ENCODE data around the gene POTEH. TPM values are rescaled to one million over a fixed set of nuclear protein-coding genes. Genes with fewer than 3 reads are reported as not detected.
"Not testable (repeated sequence)": the region's sequence is repeated elsewhere in the genome, so short reads cannot be mapped to it uniquely, and the experiment has no call there.

POTEH gene
- not detected for polyA plus RNA-seq

DNA sequence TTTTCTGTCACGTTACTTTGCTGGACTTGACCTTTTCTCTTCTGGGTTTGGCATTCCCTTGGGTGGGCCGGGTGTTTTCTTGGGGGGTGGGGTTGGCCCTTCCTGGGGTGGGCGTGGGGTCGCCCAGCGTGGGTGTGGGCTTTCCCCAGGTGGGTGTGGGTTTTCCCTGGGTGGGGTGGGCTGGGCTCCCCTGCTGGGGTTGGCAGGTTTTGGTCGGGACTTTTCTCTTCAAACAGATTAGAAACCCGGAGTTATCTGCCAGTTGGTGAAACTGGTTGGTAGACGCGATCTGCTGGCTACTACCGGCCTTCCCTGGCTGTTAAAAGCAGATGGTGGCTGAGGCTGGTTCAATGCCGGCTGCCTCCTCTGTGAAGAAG is at the start of gene POTEH:
TSS of gene POTEH (plus strand) at position 278 of the 377 bp plus-strand sequence. CDS start at position 330, 52 bp downstream.
- H3K4me3 ChIP-seq (ENCODE audit: low read depth in 1 of 2, low read length in 2 of 2); H3K36me3 ChIP-seq (ENCODE audit: control insufficient read depth in 2 of 2, insufficient read depth in 2 of 2, low read length in 1 of 2); H3K9me3 ChIP-seq (ENCODE audit: control insufficient read depth in 2 of 2, insufficient read depth in 1 of 2, low read depth in 1 of 2, low read length in 1 of 2); H3K4me1 ChIP-seq (ENCODE audit: control insufficient read depth in 2 of 2, insufficient read depth in 2 of 2, low read length in 1 of 2); H3K27ac ChIP-seq (ENCODE audit: low read depth in 2 of 2, low read length in 1 of 2); H3K27me3 ChIP-seq (ENCODE audit: control insufficient read depth in 1 of 2, insufficient read depth in 2 of 2, low read length in 2 of 2): not testable (repeated sequence)
- WGBS, 2 donors, result 89 to 97% methylated on average over 6 to 7 of the region's 11 CpGs

DNA sequence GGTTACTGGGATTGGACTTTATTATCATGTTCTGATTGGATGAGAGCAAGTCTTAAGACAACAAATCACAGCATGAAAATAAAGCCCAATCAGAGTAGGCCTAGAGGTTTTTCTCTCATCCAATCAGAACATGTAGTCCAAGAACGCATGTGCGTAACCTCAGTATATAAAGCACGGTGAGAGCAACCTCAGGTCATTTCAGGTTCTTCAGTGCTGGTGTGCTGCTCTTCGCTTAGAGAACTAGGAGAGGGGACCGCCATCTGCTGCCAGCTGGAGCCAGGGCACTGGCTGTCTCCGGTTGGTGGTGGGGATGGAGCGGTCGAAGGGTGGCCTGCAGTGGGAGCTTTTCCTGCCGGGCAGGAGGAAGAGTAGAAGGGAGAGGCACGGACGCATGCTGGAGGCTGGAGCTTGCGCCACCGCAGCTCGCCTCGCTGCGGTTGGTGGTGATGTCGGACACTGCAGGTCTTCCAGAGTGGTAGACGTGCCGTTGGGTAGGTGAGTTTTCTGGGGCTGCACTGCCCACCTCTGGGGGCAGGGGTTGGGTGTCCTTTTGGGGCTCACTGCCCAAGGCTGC is 47.5 kb upstream of the POTEH start:
- not testable (repeated sequence) for H3K27me3 ChIP-seq (ENCODE audit: control insufficient read depth in 1 of 2, insufficient read depth in 2 of 2, low read length in 2 of 2)
- 98% methylated on average over 5 of the region's 19 CpGs; no CpG with 5 or more reads in 1 of the 2 donors for WGBS, 2 donors

DNA sequence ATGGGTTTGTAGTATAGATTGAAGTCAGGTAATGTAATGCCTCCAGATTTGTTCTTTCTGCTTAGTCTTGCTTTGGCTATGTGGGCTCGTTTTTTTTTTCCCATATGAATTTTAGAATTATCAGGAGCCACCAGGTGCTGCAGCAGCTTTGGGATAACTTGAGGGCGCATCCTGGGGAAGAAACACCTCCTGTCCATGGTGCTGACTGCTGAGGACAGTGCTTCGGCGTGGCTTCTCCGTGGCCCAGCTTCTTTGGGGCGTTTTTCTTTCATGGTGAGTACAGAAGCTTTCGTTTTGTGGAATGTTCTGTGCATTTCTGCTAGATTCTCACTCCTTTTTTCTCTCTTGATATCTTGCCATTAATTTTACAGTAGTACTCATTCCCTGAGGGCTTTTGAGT is 37.9 kb upstream of the POTEH start:
- whole genome bisulfite sequencing, 2 donors, result 41 to 53% methylated on average over 5 of the region's 7 CpGs
- not testable (repeated sequence) for H3K27ac ChIP-seq (ENCODE audit: low read depth in 2 of 2, low read length in 1 of 2); H3K4me1 ChIP-seq (ENCODE audit: control insufficient read depth in 2 of 2, insufficient read depth in 2 of 2, low read length in 1 of 2); H3K4me3 ChIP-seq (ENCODE audit: low read depth in 1 of 2, low read length in 2 of 2); H3K27me3 ChIP-seq (ENCODE audit: control insufficient read depth in 1 of 2, insufficient read depth in 2 of 2, low read length in 2 of 2); H3K36me3 ChIP-seq (ENCODE audit: control insufficient read depth in 2 of 2, insufficient read depth in 2 of 2, low read length in 1 of 2); H3K9me3 ChIP-seq (ENCODE audit: control insufficient read depth in 2 of 2, insufficient read depth in 1 of 2, low read depth in 1 of 2, low read length in 1 of 2)

More for the DNA sequence above, 47.5 kb upstream of the POTEH start:
- H3K4me3 ChIP-seq (ENCODE audit: low read depth in 1 of 2, low read length in 2 of 2); H3K27ac ChIP-seq (ENCODE audit: low read depth in 2 of 2, low read length in 1 of 2); H3K9me3 ChIP-seq (ENCODE audit: control insufficient read depth in 2 of 2, insufficient read depth in 1 of 2, low read depth in 1 of 2, low read length in 1 of 2); H3K36me3 ChIP-seq (ENCODE audit: control insufficient read depth in 2 of 2, insufficient read depth in 2 of 2, low read length in 1 of 2); H3K4me1 ChIP-seq (ENCODE audit: control insufficient read depth in 2 of 2, insufficient read depth in 2 of 2, low read length in 1 of 2): not testable (repeated sequence)

- not testable (repeated sequence) for H3K36me3 ChIP-seq (ENCODE audit: control insufficient read depth in 2 of 2, insufficient read depth in 2 of 2, low read length in 1 of 2); H3K4me1 ChIP-seq (ENCODE audit: control insufficient read depth in 2 of 2, insufficient read depth in 2 of 2, low read length in 1 of 2); H3K27ac ChIP-seq (ENCODE audit: low read depth in 2 of 2, low read length in 1 of 2); H3K4me3 ChIP-seq (ENCODE audit: low read depth in 1 of 2, low read length in 2 of 2); H3K9me3 ChIP-seq (ENCODE audit: control insufficient read depth in 2 of 2, insufficient read depth in 1 of 2, low read depth in 1 of 2, low read length in 1 of 2); H3K27me3 ChIP-seq (ENCODE audit: control insufficient read depth in 1 of 2, insufficient read depth in 2 of 2, low read length in 2 of 2)
- no CpG with 5 or more reads among the region's 6 CpGs for WGBS, 2 donors
Observed at GRCh38 chr22:15652738-15653137, 37.1 kb upstream of the POTEH start.

DNA sequence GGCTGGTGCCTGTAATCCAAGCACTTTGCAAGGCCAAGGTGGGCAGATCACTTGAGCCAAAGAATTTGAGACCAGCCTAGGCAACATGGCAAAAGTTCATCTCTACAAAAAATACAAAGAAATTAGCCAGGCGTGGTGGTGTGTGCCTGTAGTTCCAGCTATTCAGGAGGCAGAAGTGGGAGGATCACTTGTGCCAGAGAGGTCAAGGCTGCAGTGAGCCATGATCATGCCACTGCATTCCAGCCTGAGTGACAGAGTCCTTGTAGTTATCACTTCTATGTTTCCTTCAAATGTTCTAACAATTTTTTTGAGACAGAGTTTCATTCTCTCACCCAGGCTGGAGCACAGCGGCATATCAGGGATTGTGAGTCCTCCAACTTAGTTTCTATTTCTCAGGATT is 36.6 kb upstream of the POTEH start:
- 65 to 82% methylated on average over 2 of the region's 2 CpGs for WGBS, 2 donors
- not testable (repeated sequence) for H3K9me3 ChIP-seq (ENCODE audit: control insufficient read depth in 2 of 2, insufficient read depth in 1 of 2, low read depth in 1 of 2, low read length in 1 of 2); H3K4me3 ChIP-seq (ENCODE audit: low read depth in 1 of 2, low read length in 2 of 2); H3K36me3 ChIP-seq (ENCODE audit: control insufficient read depth in 2 of 2, insufficient read depth in 2 of 2, low read length in 1 of 2); H3K27ac ChIP-seq (ENCODE audit: low read depth in 2 of 2, low read length in 1 of 2); H3K4me1 ChIP-seq (ENCODE audit: control insufficient read depth in 2 of 2, insufficient read depth in 2 of 2, low read length in 1 of 2); H3K27me3 ChIP-seq (ENCODE audit: control insufficient read depth in 1 of 2, insufficient read depth in 2 of 2, low read length in 2 of 2)

GRCh38 chr22:15661102-15661501 is 28.7 kb upstream of the POTEH start:
- H3K27ac ChIP-seq (ENCODE audit: low read depth in 2 of 2, low read length in 1 of 2); H3K4me3 ChIP-seq (ENCODE audit: low read depth in 1 of 2, low read length in 2 of 2); H3K27me3 ChIP-seq (ENCODE audit: control insufficient read depth in 1 of 2, insufficient read depth in 2 of 2, low read length in 2 of 2); H3K4me1 ChIP-seq (ENCODE audit: control insufficient read depth in 2 of 2, insufficient read depth in 2 of 2, low read length in 1 of 2); H3K36me3 ChIP-seq (ENCODE audit: control insufficient read depth in 2 of 2, insufficient read depth in 2 of 2, low read length in 1 of 2); H3K9me3 ChIP-seq (ENCODE audit: control insufficient read depth in 2 of 2, insufficient read depth in 1 of 2, low read depth in 1 of 2, low read length in 1 of 2): not testable (repeated sequence)
- no CpG with 5 or more reads among the region's 2 CpGs for WGBS, 2 donors

DNA sequence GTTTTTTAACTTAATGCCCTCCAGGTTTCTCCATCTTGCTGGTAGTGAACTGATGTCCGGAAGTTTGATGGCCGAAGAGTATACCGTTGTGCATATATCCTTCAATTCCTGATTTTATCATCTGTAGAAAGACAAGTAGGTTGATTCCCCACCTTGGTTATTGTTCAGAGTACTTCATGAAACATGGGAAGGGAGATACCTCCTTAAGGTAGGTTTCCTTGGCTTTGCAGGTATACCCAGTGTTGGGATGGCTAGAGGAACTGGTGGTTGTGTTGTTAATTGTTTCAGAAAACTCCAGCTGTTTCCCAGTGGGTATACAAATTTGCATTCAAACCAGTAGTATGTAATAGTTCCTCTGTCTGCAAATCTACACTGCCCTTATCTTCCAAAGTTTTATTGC is 25.1 kb upstream of the POTEH start:
- 83% methylated on average over 1 of the region's 3 CpGs for WGBS, 2 donors
- H3K27ac ChIP-seq (ENCODE audit: low read depth in 2 of 2, low read length in 1 of 2); H3K27me3 ChIP-seq (ENCODE audit: control insufficient read depth in 1 of 2, insufficient read depth in 2 of 2, low read length in 2 of 2); H3K9me3 ChIP-seq (ENCODE audit: control insufficient read depth in 2 of 2, insufficient read depth in 1 of 2, low read depth in 1 of 2, low read length in 1 of 2); H3K36me3 ChIP-seq (ENCODE audit: control insufficient read depth in 2 of 2, insufficient read depth in 2 of 2, low read length in 1 of 2); H3K4me1 ChIP-seq (ENCODE audit: control insufficient read depth in 2 of 2, insufficient read depth in 2 of 2, low read length in 1 of 2); H3K4me3 ChIP-seq (ENCODE audit: low read depth in 1 of 2, low read length in 2 of 2): not testable (repeated sequence)

DNA sequence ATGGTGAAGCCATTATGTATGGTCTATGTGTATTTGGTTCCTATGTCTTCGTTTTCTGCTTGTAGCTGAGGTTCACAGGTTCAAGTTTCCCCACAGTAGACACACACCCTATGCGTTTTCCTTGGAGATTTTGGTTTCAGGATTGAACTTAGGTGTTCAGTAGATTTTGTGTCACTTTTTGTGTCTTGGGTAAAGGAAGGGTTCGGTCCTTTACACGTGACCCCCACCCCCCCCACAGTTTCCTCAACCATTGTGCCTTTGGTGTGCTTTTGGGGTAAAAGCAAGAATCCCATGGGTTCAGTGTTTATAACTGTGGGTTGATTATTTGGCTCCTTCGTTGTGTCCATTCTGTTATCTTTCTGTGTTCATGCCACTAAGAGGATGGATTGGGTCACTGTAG is 24.3 kb upstream of the POTEH start:
- not testable (repeated sequence) for H3K9me3 ChIP-seq (ENCODE audit: control insufficient read depth in 2 of 2, insufficient read depth in 1 of 2, low read depth in 1 of 2, low read length in 1 of 2); H3K27me3 ChIP-seq (ENCODE audit: control insufficient read depth in 1 of 2, insufficient read depth in 2 of 2, low read length in 2 of 2); H3K4me1 ChIP-seq (ENCODE audit: control insufficient read depth in 2 of 2, insufficient read depth in 2 of 2, low read length in 1 of 2); H3K27ac ChIP-seq (ENCODE audit: low read depth in 2 of 2, low read length in 1 of 2); H3K36me3 ChIP-seq (ENCODE audit: control insufficient read depth in 2 of 2, insufficient read depth in 2 of 2, low read length in 1 of 2); H3K4me3 ChIP-seq (ENCODE audit: low read depth in 1 of 2, low read length in 2 of 2)
- WGBS, 2 donors, result 49 to 55% methylated on average over 5 of the region's 5 CpGs

DNA sequence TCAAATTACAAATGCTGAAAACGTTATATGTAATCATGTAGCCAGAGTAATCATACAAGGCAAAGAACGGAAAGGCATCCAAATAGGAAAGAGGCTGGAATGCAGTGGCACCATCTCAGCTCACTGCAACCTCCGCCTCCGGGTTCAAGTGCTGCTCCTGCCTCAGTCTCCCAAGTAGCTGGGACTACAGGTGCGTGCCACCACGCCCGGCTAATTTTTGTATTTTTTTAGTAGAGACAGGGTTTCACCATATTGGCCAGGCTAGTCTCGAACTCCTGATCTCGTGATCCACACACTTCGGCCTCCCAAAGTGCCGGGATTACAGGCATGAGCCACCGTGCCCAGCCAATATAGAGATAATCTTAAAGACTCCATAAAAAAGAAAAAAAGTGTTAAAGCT is 20.4 kb upstream of the POTEH start:
- H3K4me1 ChIP-seq (ENCODE audit: control insufficient read depth in 2 of 2, insufficient read depth in 2 of 2, low read length in 1 of 2); H3K27ac ChIP-seq (ENCODE audit: low read depth in 2 of 2, low read length in 1 of 2); H3K4me3 ChIP-seq (ENCODE audit: low read depth in 1 of 2, low read length in 2 of 2); H3K27me3 ChIP-seq (ENCODE audit: control insufficient read depth in 1 of 2, insufficient read depth in 2 of 2, low read length in 2 of 2); H3K9me3 ChIP-seq (ENCODE audit: control insufficient read depth in 2 of 2, insufficient read depth in 1 of 2, low read depth in 1 of 2, low read length in 1 of 2); H3K36me3 ChIP-seq (ENCODE audit: control insufficient read depth in 2 of 2, insufficient read depth in 2 of 2, low read length in 1 of 2): not testable (repeated sequence)
- WGBS, 2 donors, result 79 to 89% methylated on average over 6 to 8 of the region's 12 CpGs

DNA sequence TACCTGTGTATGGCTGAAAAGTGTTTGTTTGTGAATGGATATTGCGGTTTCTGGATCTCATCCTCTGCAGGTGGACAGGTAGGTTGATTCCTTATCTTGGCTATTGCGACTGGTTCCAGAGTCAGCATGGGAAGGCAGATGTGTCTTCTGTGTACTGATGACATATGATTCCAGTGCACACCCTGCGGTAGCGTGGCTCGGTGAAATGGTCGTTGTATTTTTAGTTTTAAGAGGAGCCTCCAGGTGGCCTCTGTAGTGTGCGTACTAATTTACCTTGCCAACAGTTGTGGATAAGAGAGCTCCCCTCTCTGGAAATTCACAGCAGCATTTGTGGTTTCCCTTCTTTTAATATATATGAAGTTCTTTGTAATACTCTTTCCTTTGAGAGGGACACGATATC is 10.1 kb upstream of the POTEH start:
- not testable (repeated sequence) for H3K27ac ChIP-seq (ENCODE audit: low read depth in 2 of 2, low read length in 1 of 2); H3K4me3 ChIP-seq (ENCODE audit: low read depth in 1 of 2, low read length in 2 of 2); H3K9me3 ChIP-seq (ENCODE audit: control insufficient read depth in 2 of 2, insufficient read depth in 1 of 2, low read depth in 1 of 2, low read length in 1 of 2); H3K4me1 ChIP-seq (ENCODE audit: control insufficient read depth in 2 of 2, insufficient read depth in 2 of 2, low read length in 1 of 2); H3K36me3 ChIP-seq (ENCODE audit: control insufficient read depth in 2 of 2, insufficient read depth in 2 of 2, low read length in 1 of 2); H3K27me3 ChIP-seq (ENCODE audit: control insufficient read depth in 1 of 2, insufficient read depth in 2 of 2, low read length in 2 of 2)
- WGBS, 2 donors, result 87 to 94% methylated on average over 6 of the region's 8 CpGs

All from esophagus (tissue), 2 donors.